HG02759 (cell line): ENCODE data around the gene AP3B1.

ENCODE experiments used
- ATAC-seq: cut with Tn5 transposase; IDR thresholded peaks from one replicate; pipeline ENCODE4 v1.9.1; 2021; ENCODE audit warnings: mild to moderate bottlenecking, moderate library complexity; ENCODE audit not compliant: unreplicated experiment

Gene AP3B1

DNA sequence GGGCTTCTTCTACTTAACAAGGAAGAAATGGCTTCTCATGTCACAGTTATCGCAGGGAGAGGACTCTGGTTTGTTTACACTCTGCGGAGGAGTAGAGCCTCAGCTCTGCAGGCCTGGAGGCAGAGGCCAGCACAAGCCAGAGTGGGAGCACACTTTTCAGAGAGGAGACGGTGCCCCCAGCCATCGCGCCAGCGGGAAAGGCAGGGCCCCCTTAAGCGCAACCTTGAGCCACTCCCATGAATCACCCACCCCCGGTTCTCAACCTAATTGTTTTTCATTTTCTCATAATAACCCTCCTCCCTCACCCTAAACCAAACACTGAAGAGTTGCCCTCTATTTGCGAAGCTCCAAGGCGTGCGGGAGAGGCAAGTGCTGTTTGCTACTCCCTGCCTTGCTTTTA, 309.9 kb downstream of the AP3B1 start:
- ATAC-seq: no peak

DNA sequence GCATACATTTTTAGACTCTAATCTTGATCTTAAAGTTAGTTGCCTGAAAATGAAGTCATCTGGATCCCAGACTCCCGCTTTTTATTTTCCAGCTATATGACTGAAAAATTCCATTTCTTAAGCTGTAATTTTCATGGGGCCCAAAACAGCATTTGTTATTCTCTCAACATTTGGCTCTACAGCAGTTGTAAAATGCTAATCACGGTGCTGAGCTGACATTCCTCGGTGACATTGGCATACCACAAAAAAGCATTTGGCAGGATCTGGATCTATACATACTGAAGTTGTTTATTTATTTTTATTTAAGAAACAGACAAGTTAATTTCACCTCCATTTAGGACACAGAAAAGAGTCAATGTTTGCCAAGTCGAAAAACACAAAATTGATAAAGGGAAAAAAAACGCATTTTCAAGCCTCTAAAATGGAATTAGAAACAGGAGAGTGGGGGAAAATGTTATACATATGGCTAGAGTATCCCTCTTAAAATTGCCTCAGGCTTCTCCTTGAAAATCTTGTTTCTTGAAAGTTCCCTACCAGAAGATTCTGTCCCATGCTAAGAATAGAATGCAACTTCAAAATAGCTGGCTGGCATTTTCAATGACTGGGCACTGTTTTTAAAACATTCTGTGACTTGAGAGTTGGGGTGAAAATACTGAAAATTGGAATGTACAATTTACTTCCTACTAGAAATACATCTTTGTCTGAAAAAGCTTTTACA, 310.9 kb downstream of the AP3B1 start:
- ATAC-seq: no peak

DNA sequence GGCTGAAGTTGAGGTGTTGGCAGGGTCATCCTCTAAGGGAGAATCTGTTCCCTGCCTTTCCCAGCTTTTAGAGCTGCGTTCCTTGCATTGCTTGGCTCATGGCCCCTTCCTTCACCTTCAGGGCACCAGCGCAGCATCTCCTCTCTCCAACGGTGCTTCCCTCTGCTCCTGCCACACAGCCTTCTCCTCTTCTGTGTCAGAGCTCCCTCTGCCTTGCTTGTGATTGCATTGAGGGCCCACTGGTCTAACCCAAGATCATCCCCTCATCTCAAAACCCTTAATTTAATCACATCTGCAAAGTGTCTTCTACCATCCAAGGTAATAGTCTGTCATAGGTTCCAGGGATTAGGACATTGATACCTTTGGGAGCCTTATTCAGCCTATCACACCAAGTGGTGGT, 312.7 kb downstream of the AP3B1 start:
- no peak for ATAC-seq

DNA sequence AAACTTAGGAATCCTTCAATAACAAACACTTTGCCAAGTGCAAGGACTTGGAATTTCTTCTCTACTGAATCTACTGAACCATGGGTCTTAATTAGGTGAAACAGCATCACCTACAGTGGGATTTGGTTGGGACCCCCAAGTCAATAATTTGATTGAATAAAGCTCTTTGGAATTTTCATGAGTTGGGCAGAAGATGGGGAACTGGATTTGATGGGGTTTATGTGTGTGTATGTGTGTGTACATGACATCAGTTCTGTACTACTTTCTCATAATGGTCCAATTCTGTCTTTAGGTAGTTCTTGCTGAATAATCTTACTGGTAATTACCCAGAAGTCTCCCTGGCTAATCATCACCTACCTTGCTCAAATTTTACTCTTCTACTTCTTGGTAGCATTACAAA, 319.9 kb downstream of the AP3B1 start:
- no peak for ATAC-seq

DNA sequence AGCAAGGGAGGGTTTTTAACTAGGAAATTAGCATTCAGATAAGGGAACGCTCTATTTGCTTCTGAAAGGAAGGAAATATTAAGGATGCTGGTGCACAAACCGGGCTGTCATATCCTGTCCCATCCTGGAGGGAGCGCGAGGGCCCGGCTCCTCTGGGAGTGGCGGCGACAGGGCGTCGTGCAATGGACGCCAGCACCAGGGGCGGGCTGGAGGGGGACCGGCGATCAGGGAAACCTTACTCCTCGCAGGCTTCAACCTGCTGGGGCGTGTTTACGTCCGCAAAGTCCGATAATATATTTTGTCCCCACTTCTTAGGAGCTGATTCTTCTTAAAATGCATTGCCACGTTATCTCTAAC, 321.3 kb downstream of the AP3B1 start:
- no peak for ATAC-seq

DNA sequence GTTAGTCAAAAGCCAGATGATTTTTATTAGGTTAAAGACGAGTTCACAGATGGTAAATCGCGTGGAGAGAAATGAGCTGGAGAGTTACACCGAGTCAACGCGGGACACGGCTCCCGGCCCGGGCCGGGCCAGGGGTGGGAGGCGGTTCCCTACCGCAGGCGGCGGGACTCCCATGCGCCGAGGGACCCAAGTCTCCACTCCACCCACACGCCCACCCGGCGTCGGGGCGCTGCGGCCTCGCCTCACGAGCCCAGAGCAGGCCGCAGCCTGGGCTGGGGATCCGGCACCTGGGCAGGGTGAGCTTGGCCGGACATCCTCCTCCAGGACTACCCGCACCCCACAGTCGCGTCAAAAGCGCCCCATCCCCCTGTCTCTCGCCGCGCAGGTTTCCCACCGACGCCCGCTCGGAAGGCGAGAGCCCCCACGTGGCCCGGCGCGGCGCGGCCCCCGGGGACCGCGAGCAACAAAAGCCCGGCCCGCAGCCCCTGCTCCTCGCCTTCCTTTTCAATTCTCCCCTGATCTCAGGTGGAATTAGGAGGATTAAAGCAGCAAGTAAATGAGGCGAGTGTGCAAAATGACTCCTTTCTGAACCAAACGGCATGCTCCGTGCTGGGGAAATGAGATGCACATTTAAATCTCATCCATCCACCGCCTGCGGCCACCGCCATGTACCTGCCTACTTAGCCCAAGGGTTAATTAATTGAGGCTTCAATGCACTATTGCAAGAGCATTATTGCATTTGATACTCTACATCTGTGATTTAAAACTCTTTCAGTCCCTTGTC, 321.8 kb downstream of the AP3B1 start:
- peak; percentile 73 for ATAC-seq

DNA sequence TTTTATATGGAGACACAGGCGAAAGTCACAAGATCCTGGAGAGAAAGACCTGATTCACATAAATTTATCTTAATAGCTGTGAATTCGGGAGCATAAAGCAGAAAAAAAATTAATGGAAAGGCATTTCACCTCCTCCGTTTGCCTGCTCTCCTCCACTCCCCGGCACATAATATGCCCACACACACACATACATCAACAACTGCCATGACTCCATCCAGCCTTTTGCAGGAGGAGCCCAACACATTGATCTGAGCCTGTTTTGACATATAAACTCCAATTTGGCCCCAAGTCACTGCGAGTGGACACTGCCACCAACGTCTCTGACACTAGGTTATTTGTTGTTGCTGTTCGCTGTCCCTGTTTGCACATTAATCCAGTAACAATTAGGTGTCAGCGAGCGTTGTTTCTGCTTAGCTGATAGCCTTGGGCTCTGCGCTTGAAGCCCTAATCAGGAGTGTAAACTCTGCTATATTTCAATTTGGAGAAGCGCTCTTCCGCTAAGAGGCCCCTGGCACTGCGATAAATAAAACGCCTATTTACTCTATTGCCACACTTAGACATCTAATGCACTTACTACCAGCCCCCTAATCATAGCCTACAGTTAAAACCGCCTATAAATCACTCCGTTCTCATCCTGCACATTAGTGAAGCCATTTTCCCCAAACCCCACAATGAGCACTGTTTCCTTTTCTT, 322.6 kb downstream of the AP3B1 start:
- ATAC-seq: no peak

DNA sequence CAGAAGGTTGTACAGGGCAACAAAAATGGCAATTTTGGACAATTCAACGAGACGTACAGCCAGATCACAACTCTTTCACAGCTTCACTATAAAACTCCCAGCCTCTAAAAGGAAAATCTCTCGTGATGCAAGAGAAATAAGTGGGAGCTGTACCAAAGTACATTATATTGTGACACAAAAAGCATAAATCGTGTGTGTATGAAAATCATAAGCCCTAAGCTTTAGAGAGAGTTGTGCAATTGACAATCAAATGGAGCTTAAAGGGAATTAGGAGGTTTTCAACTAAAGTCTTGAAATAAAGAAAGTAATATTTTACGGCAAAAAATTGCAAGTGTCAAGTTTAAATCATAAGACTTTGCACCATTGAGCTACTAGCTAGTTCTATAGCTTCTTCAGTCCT, 323.6 kb downstream of the AP3B1 start:
- no peak for ATAC-seq

DNA sequence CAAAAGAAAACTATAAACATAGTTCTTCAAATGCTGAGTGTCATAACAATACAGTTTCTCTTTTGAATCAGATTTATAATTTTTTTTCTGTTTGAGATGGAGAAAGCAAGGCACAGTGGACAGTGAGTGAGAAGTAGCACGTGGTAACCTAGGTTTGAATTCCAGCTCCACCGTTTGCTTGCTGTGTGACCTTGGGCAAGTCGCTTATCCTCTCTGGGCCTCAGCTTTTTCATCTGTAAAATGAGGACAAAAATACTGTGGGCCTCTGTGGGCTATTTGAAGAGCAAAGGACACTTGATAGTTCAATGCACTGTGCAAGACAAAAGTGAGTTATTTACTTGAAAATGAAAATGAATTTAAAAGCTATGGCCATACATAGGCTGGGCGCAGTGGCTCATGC, 330.7 kb downstream of the AP3B1 start:
- no peak for ATAC-seq

DNA sequence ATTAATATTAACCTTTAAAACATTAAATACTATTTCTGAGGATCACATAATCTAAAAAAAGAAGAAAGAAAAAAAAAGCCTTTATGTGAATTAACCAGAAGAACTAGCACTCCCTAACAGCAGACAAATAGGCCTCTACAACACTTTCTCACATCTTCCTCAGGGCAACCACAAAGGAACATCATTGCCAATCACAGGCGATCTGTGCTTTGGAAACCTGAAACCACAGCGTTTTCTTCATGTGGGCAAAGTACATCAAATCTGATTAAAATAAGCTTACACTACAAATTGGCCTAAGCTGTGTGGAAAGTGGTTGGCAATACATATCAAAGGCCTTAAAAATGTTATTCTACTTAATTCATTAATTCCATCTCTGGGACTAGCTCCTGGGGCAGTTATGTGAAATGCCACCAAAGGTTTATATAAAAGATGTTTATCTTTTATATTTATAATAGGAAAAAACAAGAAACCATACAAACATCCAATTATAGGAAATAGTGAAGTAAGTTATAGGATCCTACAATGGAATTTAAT, 333.6 kb downstream of the AP3B1 start:
- no peak for ATAC-seq

DNA sequence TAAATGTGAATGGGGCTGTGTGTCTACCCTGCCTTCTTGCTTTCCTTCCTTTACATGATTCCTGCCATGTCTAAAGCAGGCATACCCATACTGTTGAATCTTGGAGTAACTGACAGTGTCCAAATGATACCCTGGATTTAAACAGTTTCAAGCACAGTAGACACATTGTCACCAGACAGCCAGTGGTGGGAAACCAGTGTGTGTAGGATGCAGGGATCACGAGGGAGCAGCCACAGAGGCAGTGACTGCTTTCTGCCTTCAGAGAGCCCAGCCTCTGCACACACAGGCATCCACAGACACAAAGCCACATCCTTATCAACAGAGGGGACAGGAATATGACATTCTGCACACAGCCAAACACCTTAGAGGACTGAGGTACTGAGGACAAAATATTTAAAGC, 334.2 kb downstream of the AP3B1 start:
- no peak for ATAC-seq

DNA sequence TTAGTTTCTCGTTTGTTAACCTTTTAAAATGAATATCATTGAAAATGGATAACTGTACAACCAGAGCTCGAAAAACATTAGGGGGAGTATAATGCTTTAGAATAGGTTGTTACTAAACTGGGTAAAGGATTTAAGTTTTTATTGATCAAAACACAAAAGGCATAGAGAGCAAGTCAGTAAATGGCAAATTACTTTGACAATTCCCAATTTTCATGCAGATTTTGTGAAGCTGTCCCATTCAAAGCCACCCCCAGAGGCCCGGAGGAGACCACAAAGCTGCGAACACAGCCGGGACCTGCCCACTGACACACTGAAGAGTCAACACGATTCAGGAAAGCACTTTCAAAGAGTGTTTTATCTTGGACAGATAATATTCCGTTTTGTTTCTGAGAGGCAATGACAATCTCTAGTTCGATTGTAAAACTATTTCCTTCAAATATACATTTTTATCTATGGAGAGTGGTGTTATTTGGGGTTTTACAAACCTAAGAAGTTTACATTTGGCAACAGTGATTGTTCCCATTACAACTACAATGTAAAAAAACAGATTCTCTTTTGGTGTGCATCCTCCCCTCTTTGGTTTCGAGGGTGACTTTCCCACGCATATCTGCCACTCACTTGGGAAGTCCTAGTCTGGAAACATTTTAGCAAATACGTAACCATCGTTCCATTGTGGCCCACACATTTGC, 335.7 kb downstream of the AP3B1 start:
- ATAC-seq: no peak

DNA sequence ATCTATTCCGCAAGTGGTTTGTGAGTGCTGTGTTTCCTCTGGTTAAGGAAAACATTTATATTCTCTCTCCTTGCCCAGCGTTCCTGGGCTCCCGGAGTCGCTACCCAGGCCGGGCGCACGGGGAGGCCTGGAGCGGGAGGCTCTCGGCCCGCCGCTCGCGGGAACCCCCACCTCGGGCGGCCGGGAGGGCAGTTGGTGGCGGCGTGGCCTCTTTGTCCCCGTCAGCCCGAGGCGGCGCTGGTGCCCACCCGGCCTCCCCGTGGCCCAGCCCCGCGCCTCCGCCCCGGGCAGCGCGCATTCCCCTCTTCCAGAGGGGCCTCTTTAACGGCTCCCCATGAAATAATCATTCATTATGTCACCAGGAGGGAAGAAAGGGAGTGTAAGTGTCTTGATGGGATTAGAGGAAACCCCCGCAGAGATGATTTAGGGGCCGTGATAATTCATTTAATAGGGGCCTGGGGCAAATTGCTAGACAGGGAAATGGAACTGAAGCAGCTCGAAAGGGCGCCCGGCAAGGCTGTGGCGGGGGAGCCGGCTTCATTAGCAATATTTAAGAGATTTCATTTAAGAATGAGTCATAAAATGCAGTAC, 336.5 kb downstream of the AP3B1 start:
- ATAC-seq: peak; percentile 43

DNA sequence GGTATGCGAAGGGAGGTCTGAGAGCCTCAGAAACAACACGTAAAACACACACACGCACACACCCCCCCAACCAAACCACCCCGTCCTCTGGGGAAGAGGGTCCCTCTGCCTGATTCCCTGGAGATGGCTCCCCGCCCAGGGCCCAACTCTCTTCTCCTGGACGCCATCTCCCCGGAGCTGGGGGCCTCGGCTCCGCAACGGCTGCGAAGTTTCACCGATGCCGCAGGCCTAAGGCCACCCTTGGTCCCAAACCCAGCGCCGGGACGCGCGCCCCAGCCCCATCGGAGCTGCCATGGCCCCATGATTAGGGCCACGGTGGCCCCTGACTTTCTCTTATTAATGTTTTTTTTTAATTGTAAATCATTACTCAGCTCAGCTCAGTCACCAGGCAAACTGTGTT, 337.0 kb downstream of the AP3B1 start:
- peak; percentile 9 for ATAC-seq

DNA sequence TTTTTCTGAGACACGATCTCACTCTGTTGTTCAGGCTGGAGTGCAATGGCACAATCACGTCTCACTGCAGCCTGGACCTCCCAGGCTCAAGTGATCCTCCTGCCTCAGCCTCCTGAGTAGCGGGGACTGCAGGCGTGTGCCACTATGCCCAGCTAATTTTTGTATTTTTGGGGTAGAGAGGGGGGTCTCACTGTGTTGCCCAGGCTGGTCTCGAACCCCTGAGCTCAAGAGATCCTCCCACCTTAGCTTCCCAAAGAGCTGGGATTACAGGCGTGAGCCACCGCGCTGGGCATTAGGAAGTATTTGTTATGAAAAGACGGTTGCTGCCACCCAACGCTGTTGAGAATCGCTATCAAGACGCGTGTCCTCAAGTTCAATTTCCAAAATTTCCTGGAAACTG, 337.4 kb downstream of the AP3B1 start:
- no peak for ATAC-seq

DNA sequence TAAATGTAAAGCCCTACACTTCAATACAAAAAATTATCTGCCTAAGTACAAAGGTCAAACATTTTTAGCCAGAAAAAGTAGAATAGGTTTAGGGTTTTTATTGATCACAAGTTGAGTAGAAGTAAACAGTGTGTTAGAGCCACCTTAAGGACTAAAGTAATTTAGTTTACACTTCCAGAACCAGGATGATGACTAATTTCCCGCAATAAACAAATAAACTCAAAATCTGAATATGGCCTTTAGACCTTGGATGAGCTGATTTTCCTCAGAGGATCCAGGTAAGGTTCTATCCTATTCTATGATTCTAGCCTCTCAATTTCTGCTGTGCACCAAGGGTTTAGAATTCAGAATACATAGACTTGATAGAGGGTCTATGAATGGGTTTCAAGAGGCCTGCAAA, 338.9 kb downstream of the AP3B1 start:
- ATAC-seq: no peak

DNA sequence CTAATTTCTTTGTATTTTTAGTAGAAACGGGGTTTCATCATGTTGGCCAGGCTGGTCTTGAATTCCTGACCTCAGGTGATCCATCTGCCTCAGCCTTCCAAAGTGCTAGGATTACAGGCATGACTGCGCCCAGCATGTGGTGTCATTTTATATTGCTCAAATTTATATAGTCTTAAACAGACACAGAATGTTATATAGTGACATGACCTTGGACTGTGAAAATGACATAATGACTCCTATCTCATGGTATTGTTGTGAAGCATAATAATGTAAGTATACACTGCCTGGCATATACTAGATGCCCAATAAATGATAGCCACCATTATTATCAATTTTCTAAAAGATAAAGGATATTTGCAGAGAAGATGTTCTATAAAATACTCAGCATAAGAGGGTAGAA, 341.1 kb downstream of the AP3B1 start:
- no peak for ATAC-seq

DNA sequence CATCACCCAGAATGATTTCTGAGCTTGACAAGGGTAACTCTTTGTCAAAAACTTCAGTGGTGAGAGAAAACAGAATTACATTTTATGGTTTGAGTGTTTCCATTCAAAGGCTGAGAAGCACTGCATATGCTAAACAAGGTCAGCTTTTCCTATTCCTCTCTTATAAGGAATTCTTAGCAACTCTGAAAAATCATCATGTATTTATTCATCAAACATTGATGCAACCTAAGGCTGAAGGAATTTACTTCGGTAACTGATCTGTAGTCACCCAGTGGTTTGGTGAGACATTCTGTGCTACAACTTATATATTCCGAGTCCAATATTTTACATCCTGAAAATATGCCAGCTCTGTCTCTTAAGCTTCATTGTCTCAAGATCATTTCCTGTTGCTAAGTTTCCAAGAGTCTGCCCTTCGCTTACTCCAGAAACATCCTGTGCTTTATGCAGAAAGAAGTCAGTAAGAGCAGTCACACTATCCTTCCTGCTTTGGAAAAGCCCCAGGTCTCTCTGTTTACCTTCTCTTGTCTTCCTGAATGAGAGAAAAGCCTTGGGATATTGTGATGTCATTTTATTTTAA, 341.8 kb downstream of the AP3B1 start:
- ATAC-seq: no peak
